PC-3 (cell line): Measurements from ENCODE around the gene CTBP2.

Experiments
- EZH2 ChIP-seq: fragments of 300-600 bp; sonication (generic); IDR thresholded peaks from one replicate; pipeline ENCODE4 v1.6.1; 2017; ENCODE audit warnings: antibody characterized with exemption, mild to moderate bottlenecking, low read length; ENCODE audit not compliant: unreplicated experiment
- TF ChIP-seq, protein P1 (sequence below): fragments of 300-600 bp; sonication (generic); conservative IDR thresholded peaks from 2 replicates; pipeline ENCODE4 v1.5.1; 2017; ENCODE audit warnings: antibody characterized with exemption, low read depth, mild to moderate bottlenecking, low read length

DNA sequence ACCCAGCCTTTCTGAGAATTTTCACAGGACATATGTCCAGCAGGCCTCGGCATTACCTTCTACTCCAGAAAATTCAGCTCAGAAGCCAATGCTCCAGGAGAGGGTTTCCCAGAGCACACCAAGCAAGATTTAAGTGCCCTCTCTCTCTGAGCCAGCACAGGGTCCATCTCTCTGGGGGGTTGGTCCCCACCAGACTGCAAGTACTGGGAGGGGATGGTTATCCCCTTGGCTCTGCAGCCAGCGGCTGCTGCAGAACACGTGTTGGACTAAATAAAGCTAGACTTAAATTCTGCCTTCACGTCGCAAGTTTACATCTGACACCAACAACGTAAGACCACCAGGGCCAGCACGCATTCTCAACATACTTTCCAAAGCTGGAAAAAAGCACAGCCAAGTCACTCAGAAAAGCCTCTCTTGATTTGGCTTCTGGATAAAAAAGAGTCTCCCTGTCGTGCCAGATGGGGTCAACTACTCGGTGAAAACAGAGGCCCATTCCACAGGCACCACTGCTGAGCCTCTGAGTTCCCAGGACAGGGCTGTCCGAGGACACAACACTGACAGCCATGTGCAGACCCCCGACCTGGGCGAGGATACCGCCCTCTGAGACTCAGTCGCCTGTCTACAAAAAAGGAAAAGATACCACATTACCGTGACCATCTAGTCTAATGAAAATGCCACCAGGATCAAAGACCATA lies 77.3 kb downstream of the CTBP2 start:
- TF ChIP-seq, protein P1, sequence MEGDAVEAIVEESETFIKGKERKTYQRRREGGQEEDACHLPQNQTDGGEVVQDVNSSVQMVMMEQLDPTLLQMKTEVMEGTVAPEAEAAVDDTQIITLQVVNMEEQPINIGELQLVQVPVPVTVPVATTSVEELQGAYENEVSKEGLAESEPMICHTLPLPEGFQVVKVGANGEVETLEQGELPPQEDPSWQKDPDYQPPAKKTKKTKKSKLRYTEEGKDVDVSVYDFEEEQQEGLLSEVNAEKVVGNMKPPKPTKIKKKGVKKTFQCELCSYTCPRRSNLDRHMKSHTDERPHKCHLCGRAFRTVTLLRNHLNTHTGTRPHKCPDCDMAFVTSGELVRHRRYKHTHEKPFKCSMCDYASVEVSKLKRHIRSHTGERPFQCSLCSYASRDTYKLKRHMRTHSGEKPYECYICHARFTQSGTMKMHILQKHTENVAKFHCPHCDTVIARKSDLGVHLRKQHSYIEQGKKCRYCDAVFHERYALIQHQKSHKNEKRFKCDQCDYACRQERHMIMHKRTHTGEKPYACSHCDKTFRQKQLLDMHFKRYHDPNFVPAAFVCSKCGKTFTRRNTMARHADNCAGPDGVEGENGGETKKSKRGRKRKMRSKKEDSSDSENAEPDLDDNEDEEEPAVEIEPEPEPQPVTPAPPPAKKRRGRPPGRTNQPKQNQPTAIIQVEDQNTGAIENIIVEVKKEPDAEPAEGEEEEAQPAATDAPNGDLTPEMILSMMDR = no peak
- no peak for TF ChIP-seq EZH2
